GM18873 (cell line): ENCODE measurements around the gene SEC63.
"Not testable (repeated sequence)": the region's sequence is repeated elsewhere in the genome, so short reads cannot be mapped to it uniquely, and the experiment has no call there.

Experiments
- ATAC-seq: cut with Tn5 transposase; IDR thresholded peaks from one replicate; pipeline ENCODE4 v1.9.1; 2021; ENCODE audit warnings: mild to moderate bottlenecking, moderate library complexity, moderate number of reproducible peaks; ENCODE audit not compliant: unreplicated experiment, low FRiP score

SEC63 gene

GRCh38 chr6:107973594-107973993, 15.6 kb upstream of the SEC63 start:
- no peak for ATAC-seq

- no peak for ATAC-seq
Measured at GRCh38 chr6:107972413-107973096, 14.5 kb upstream of the SEC63 start.

GRCh38 chr6:107971181-107971580, 13.2 kb upstream of the SEC63 start:
- ATAC-seq: no peak

GRCh38 chr6:107970255-107970654, 12.2 kb upstream of the SEC63 start:
- ATAC-seq: no peak

GRCh38 chr6:107968081-107968480, 10.1 kb upstream of the SEC63 start:
- no peak for ATAC-seq

GRCh38 chr6:107965746-107966145, 7.7 kb upstream of the SEC63 start:
- ATAC-seq: no peak

GRCh38 chr6:107962723-107963122, 4.7 kb upstream of the SEC63 start:
- no peak for ATAC-seq

- ATAC-seq: no peak
Measured at GRCh38 chr6:107959392-107959791, 1.4 kb upstream of the SEC63 start.

GRCh38 chr6:107958689-107959362, 818 bp upstream of the SEC63 start:
- ATAC-seq: not testable (repeated sequence)

GRCh38 chr6:107957308-107957908, 600 bp downstream of the SEC63 start:
- peak; percentile 21 for ATAC-seq

GRCh38 chr6:107956586-107957307, 1.3 kb downstream of the SEC63 start:
- ATAC-seq: no peak

- ATAC-seq: no peak
Measured at GRCh38 chr6:107956181-107956580, 1.8 kb downstream of the SEC63 start.

- not testable (repeated sequence) for ATAC-seq
Measured at GRCh38 chr6:107953858-107954414, 4.1 kb downstream of the SEC63 start.

- ATAC-seq: no peak
Measured at GRCh38 chr6:107943626-107944439, 14.2 kb downstream of the SEC63 start.

GRCh38 chr6:107942142-107942541, 15.9 kb downstream of the SEC63 start:
- no peak for ATAC-seq

GRCh38 chr6:107941627-107942026, 16.4 kb downstream of the SEC63 start:
- no peak for ATAC-seq

- no peak for ATAC-seq
Measured at GRCh38 chr6:107941199-107941598, 16.8 kb downstream of the SEC63 start.

- not testable (repeated sequence) for ATAC-seq
Measured at GRCh38 chr6:107936910-107937292, 21.1 kb downstream of the SEC63 start.

GRCh38 chr6:107936162-107936909, 21.7 kb downstream of the SEC63 start:
- ATAC-seq: no peak
